Measurements from ENCODE around the gene PDGFRA. TPM values are rescaled to one million over a fixed set of nuclear protein-coding genes. Genes with fewer than 3 reads are reported as not detected.

The PDGFRA gene
- total RNA-seq, 1 experiment from 2014 or later: 0.25 TPM

DNA sequence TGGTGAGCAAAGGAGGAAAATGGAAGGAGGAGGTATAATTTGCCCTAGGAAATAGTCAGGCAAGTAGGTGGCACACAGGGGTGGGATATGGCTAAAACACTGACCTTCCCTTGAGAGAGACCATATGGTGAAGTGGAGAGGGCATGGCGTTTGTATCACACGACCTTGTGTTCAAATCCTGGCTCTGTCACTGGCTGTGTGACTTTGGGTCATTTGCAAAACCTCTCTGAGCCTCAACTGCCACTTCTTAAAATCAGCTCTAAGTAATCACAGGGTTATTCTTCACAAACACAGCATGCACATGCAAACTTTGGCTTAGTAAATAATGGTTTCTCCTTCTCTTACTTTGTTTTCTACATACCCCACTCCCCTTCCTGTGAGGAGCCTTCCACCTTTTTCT lies 8.7 kb downstream of the PDGFRA start:
- H3K27ac ChIP-seq (ENCODE audit: low read depth, low read length): no peak overlapping the region
- intact Hi-C loops (cut with micrococcal nuclease): loop anchor here (10.0 kb wide), 2 partner anchors 623 to 1253 kb away; no protein-coding TSS in a partner anchor
- H3K9me3 ChIP-seq (ENCODE audit: control insufficient read depth in 1 of 2, insufficient read depth in 1 of 2, low read depth in 1 of 2, low read length in 2 of 2): peaks cover 8 to 18% of the 10 kb centered on the region in 2 experiments; a peak in 3 of 4 replicates
- H3K27me3 ChIP-seq (ENCODE audit: insufficient read depth, low read length): no peaks in the 10 kb centered on the region
- H3K9ac ChIP-seq (ENCODE audit: low read length): no peak overlapping the region
- no TSS peak for BruUV-seq (replicated peaks)
- H3K79me2 ChIP-seq (ENCODE audit: insufficient read depth, low read length): no peaks in the 10 kb centered on the region
- H3K4me3 ChIP-seq (replicated peaks in 1 of 2; ENCODE audit: low read depth in 1 of 2, low read length in 2 of 2): no peak overlapping the region
- ChIA-PET POLR2A (no interaction called here), CTCF (no interaction called here), RAD21 (ENCODE audit: low non-redundant PET in 1 of 2, low total read pairs in 2 of 2, uncharacterized antibody in 2 of 2, unreplicated experiment in 2 of 2) (no interaction called here)
- no peak overlapping the region for H3K4me2 ChIP-seq (ENCODE audit: low read length)
- H3K9me2 ChIP-seq (ENCODE audit: insufficient read depth): no peaks in the 10 kb centered on the region
- no peak overlapping the region for H2AFZ ChIP-seq (ENCODE audit: low read depth, low read length, poor library complexity, severe bottlenecking)
- peaks cover 0 to 17% of the 10 kb centered on the region in 2 experiments; a peak in 2 of 4 replicates for H3K4me1 ChIP-seq (ENCODE audit: control insufficient read depth in 1 of 2, insufficient read depth in 2 of 2, low read length in 2 of 2)
- ATAC-seq (no peak), DNase-seq (ENCODE audit: low read depth, low spot score) (no peak)
- H4K20me1 ChIP-seq (ENCODE audit: insufficient read depth): no peaks in the 10 kb centered on the region
- no peaks in the 10 kb centered on the region for H3K36me3 ChIP-seq (ENCODE audit: control insufficient read depth in 1 of 2, insufficient read depth in 2 of 2, low read length in 2 of 2)
- TF ChIP-seq EZH2 (IDR thresholded peaks at IDR 0.05) (no peak), EZH2phosphoT487 (IDR thresholded peaks at IDR 0.05; ENCODE audit: borderline replicate concordance) (no peak), ZNF274 (IDR thresholded peaks at IDR 0.05; ENCODE audit: low read depth, low read length) (no peak), EGR1 (IDR thresholded peaks at IDR 0.05; ENCODE audit: low read depth) (no peak), TCF7L2 (IDR thresholded peaks at IDR 0.05; ENCODE audit: borderline replicate concordance, extremely low read depth, insufficient read depth, insufficient read length) (no peak), REST (IDR thresholded peaks at IDR 0.05; ENCODE audit: low read depth) (no peak), SP1 (IDR thresholded peaks at IDR 0.05; ENCODE audit: low read depth) (no peak), ZFX (IDR thresholded peaks at IDR 0.05) (no peak), RAD21 (IDR thresholded peaks at IDR 0.05; ENCODE audit: low read depth) (no peak), CEBPB (IDR thresholded peaks at IDR 0.05; ENCODE audit: low read depth) (no peak), ZBTB33 (IDR thresholded peaks at IDR 0.05; ENCODE audit: extremely low read depth, insufficient replicate concordance, low read length) (no peak), YY1 (IDR thresholded peaks at IDR 0.05; ENCODE audit: extremely low read depth, insufficient replicate concordance, low read depth, low read length) (no peak), MAX (IDR thresholded peaks at IDR 0.05) (no peak), FOSL1 (IDR thresholded peaks at IDR 0.05; ENCODE audit: low read depth) (no peak), SRF (IDR thresholded peaks at IDR 0.05; ENCODE audit: low read depth) (no peak)
- TF ChIP-seq, protein P1, sequence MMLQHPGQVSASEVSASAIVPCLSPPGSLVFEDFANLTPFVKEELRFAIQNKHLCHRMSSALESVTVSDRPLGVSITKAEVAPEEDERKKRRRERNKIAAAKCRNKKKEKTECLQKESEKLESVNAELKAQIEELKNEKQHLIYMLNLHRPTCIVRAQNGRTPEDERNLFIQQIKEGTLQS (IDR thresholded peaks at IDR 0.05): no peak
